ENCODE data around the gene PRAMEF17. TPM values are rescaled to one million over a fixed set of nuclear protein-coding genes. Genes with fewer than 3 reads are reported as not detected.
"Not testable (repeated sequence)": the region's sequence is repeated elsewhere in the genome, so short reads cannot be mapped to it uniquely, and the experiment has no call there.

PRAMEF17 gene
- total and polyA plus RNA-seq, 10 of the 15 experiments (the other 5 are each of a cell fraction or from before 2014, with no cell fraction given) = not detected

- H3K36me3 ChIP-seq (ENCODE audit: control insufficient read depth in 2 of 2, insufficient read depth in 2 of 2, low read length in 1 of 2); H4K20me1 ChIP-seq (ENCODE audit: control insufficient read depth, insufficient read depth); H3K27me3 ChIP-seq (replicated peaks in 1 of 2; ENCODE audit: control insufficient read depth in 2 of 2, insufficient read depth in 2 of 2, low read length in 1 of 2); in situ Hi-C loops (cut with MboI); H3K9ac ChIP-seq (ENCODE audit: control insufficient read depth, insufficient read depth, low read length); intact Hi-C loops (cut with micrococcal nuclease; ENCODE audit: unreplicated experiment); FAIRE-seq; SMC1A ChIA-PET (ENCODE audit: uncharacterized antibody, unreplicated experiment); H3K27ac ChIP-seq (ENCODE audit: control insufficient read depth, insufficient read depth); H3K79me2 ChIP-seq (ENCODE audit: control insufficient read depth, insufficient read depth, low read length); H3K4me1 ChIP-seq (ENCODE audit: control insufficient read depth, insufficient read depth, low read length); ATAC-seq; H3K9me3 ChIP-seq (replicated peaks; ENCODE audit: control insufficient read depth, insufficient read depth, low read length); DNase-seq (ENCODE audit: low read depth, low spot score); POLR2A ChIA-PET; BruUV-seq (replicated peaks); H3K4me3 ChIP-seq; H3K4me2 ChIP-seq (ENCODE audit: control insufficient read depth, insufficient read depth); H2AFZ ChIP-seq (ENCODE audit: control insufficient read depth, low read depth, low read length); RAD21 ChIA-PET (ENCODE audit: unreplicated experiment); CTCF ChIA-PET: not testable (repeated sequence)
- WGBS (ENCODE audit: insufficient coverage, insufficient replicate concordance, low lambda C conversion rate, missing lambda C conversion rate) = no CpG with 5 or more reads among the region's 4 CpGs
Observed at GRCh38 chr1:13364928-13365327, 24.5 kb upstream of the PRAMEF17 start.

- H3K4me3 ChIP-seq; BruUV-seq (replicated peaks); CTCF ChIA-PET; H3K9me3 ChIP-seq (replicated peaks; ENCODE audit: control insufficient read depth, insufficient read depth, low read length); intact Hi-C loops (cut with micrococcal nuclease; ENCODE audit: unreplicated experiment); H3K4me2 ChIP-seq (ENCODE audit: control insufficient read depth, insufficient read depth); H2AFZ ChIP-seq (ENCODE audit: control insufficient read depth, low read depth, low read length); DNase-seq (ENCODE audit: low read depth, low spot score); H3K9ac ChIP-seq (ENCODE audit: control insufficient read depth, insufficient read depth, low read length); H3K4me1 ChIP-seq (ENCODE audit: control insufficient read depth, insufficient read depth, low read length); H3K36me3 ChIP-seq (ENCODE audit: control insufficient read depth in 2 of 2, insufficient read depth in 2 of 2, low read length in 1 of 2); in situ Hi-C loops (cut with MboI); H3K79me2 ChIP-seq (ENCODE audit: control insufficient read depth, insufficient read depth, low read length); FAIRE-seq; ATAC-seq; H4K20me1 ChIP-seq (ENCODE audit: control insufficient read depth, insufficient read depth); POLR2A ChIA-PET; SMC1A ChIA-PET (ENCODE audit: uncharacterized antibody, unreplicated experiment); H3K27ac ChIP-seq (ENCODE audit: control insufficient read depth, insufficient read depth); RAD21 ChIA-PET (ENCODE audit: unreplicated experiment); H3K27me3 ChIP-seq (replicated peaks in 1 of 2; ENCODE audit: control insufficient read depth in 2 of 2, insufficient read depth in 2 of 2, low read length in 1 of 2): not testable (repeated sequence)
- 38% methylated on average over 3 of the region's 3 CpGs for WGBS (ENCODE audit: insufficient coverage, insufficient replicate concordance, low lambda C conversion rate, missing lambda C conversion rate)
Observed at GRCh38 chr1:13366536-13366935, 22.9 kb upstream of the PRAMEF17 start.

DNA sequence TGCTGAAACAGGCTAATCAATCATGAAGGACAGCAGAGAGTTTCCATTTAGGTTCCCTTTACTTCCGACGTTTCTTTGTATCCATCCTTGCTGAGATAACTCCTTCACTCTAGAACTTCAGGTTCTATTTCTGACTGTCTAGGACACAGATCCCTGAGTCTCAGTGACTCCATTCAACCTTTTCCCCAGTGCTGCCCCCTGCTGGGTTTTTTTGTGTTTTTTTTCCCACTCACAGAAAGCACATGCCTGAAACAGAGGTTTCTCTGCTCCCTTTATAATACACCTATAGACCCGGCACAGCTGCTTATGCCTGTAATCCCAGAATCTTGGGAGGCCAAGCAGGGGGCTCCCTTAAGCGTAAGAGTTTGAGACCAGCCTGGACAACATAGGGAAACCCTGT lies 20.9 kb upstream of the PRAMEF17 start:
- POLR2A ChIA-PET; in situ Hi-C loops (cut with MboI); FAIRE-seq; DNase-seq (ENCODE audit: low read depth, low spot score); H3K36me3 ChIP-seq (ENCODE audit: control insufficient read depth in 2 of 2, insufficient read depth in 2 of 2, low read length in 1 of 2); H4K20me1 ChIP-seq (ENCODE audit: control insufficient read depth, insufficient read depth); H3K79me2 ChIP-seq (ENCODE audit: control insufficient read depth, insufficient read depth, low read length); H3K9me3 ChIP-seq (replicated peaks; ENCODE audit: control insufficient read depth, insufficient read depth, low read length); H3K4me1 ChIP-seq (ENCODE audit: control insufficient read depth, insufficient read depth, low read length); CTCF ChIA-PET; H3K9ac ChIP-seq (ENCODE audit: control insufficient read depth, insufficient read depth, low read length); H3K27me3 ChIP-seq (replicated peaks in 1 of 2; ENCODE audit: control insufficient read depth in 2 of 2, insufficient read depth in 2 of 2, low read length in 1 of 2); RAD21 ChIA-PET (ENCODE audit: unreplicated experiment); intact Hi-C loops (cut with micrococcal nuclease; ENCODE audit: unreplicated experiment); SMC1A ChIA-PET (ENCODE audit: uncharacterized antibody, unreplicated experiment); H3K4me2 ChIP-seq (ENCODE audit: control insufficient read depth, insufficient read depth); H2AFZ ChIP-seq (ENCODE audit: control insufficient read depth, low read depth, low read length); BruUV-seq (replicated peaks); H3K27ac ChIP-seq (ENCODE audit: control insufficient read depth, insufficient read depth); H3K4me3 ChIP-seq: not testable (repeated sequence)
- TF ChIP-seq CTCF (IDR thresholded peaks at IDR 0.05 in 2 of 3, conservative IDR thresholded peaks at IDR 0.05 in 1 of 3; ENCODE audit: control insufficient read depth in 2 of 3, extremely low read depth in 1 of 3, insufficient read depth in 1 of 3, low read depth in 3 of 3, low read length in 3 of 3) = peak in 2 of 3 experiments; percentile 4 to 24; a peak in 3 of 6 replicates
- 41% methylated on average over 2 of the region's 4 CpGs for WGBS (ENCODE audit: insufficient coverage, insufficient replicate concordance, low lambda C conversion rate, missing lambda C conversion rate)
- ATAC-seq = 0 out of 3 replicates have a peak, but pooled peaks have one; percentile 30

DNA sequence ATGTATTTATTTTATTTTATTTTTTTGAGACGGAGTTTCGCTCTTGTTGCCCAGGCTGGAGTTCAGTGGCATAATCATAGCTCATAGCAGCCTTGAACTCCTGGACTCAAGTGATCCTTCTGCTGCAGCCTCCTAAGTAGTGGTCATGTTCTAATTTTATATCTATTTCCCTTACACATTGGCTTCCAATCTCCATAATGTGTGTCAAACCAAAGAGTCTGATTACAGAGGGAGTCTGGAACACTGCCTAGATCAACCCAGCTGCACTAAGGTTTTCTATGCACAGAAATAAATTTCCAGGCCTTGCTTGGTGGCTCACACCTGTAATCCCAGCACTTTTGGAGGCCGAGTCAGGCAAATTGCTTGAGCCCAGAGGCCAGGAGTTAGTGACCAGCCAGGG lies 10.4 kb upstream of the PRAMEF17 start:
- H3K27ac ChIP-seq (ENCODE audit: control insufficient read depth, insufficient read depth); SMC1A ChIA-PET (ENCODE audit: uncharacterized antibody, unreplicated experiment); H3K36me3 ChIP-seq (ENCODE audit: control insufficient read depth in 2 of 2, insufficient read depth in 2 of 2, low read length in 1 of 2); BruUV-seq (replicated peaks); H4K20me1 ChIP-seq (ENCODE audit: control insufficient read depth, insufficient read depth); intact Hi-C loops (cut with micrococcal nuclease; ENCODE audit: unreplicated experiment); H3K4me3 ChIP-seq; H3K9me3 ChIP-seq (replicated peaks; ENCODE audit: control insufficient read depth, insufficient read depth, low read length); FAIRE-seq; RAD21 ChIA-PET (ENCODE audit: unreplicated experiment); H3K4me1 ChIP-seq (ENCODE audit: control insufficient read depth, insufficient read depth, low read length); in situ Hi-C loops (cut with MboI); ATAC-seq; DNase-seq (ENCODE audit: low read depth, low spot score); H3K4me2 ChIP-seq (ENCODE audit: control insufficient read depth, insufficient read depth); CTCF ChIA-PET; H2AFZ ChIP-seq (ENCODE audit: control insufficient read depth, low read depth, low read length); H3K79me2 ChIP-seq (ENCODE audit: control insufficient read depth, insufficient read depth, low read length); POLR2A ChIA-PET; H3K9ac ChIP-seq (ENCODE audit: control insufficient read depth, insufficient read depth, low read length); H3K27me3 ChIP-seq (replicated peaks in 1 of 2; ENCODE audit: control insufficient read depth in 2 of 2, insufficient read depth in 2 of 2, low read length in 1 of 2): not testable (repeated sequence)
- WGBS (ENCODE audit: insufficient coverage, insufficient replicate concordance, low lambda C conversion rate, missing lambda C conversion rate) = 55% methylated on average over 3 of the region's 3 CpGs
